HG02759 (cell line): ENCODE data around the gene DTNB.
"Not testable (repeated sequence)": the region's sequence is repeated elsewhere in the genome, so short reads cannot be mapped to it uniquely, and the experiment has no call there.

Experiments used
- ATAC-seq: cut with Tn5 transposase; IDR thresholded peaks from one replicate; pipeline ENCODE4 v1.9.1; 2021; ENCODE audit warnings: mild to moderate bottlenecking, moderate library complexity; ENCODE audit not compliant: unreplicated experiment

The DTNB gene

DNA sequence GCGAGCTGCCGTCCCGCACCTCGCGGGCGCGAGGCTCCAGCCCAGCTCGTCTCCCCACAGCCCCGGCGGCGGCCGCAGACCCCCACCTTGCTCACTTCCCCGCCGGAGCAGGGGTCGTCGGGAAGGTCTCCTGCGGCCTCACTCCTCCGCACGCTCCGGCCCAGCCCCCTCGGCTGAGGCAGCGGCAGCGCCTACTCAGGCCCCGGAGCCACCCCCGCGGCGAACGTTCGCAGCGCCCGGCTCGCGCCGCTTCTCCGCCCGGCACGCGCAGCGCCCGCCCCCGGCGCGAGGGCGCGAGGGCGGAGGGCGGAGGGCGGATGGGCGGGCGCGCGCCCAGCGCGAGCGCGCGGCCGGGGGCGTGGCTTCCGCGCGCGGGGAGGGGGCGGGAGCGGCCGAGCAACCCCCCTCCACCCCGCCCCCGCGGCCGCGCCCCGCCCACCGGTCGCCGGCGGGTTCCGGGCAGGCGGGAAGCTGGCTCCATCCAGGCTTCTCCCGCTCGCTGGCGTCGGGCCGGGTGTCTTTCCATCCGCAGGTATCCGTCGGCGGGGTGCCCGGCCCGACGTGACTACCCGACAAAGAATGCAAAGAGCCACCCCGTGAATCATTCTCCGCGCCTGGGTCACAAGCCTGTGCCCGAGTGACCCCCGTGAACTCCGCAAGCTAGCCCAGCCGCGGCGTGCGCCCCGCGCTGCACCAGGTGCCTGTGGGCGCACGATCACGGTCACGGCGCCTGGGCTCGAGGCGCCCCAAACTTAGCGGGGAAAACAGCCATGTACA is at the start of gene DTNB:
Gene DTNB (minus strand): TSS at position 278 of the 777 bp plus-strand sequence. CDS start 20,917 bp downstream, outside the sequence.
- ATAC-seq: peak; percentile 82

DNA sequence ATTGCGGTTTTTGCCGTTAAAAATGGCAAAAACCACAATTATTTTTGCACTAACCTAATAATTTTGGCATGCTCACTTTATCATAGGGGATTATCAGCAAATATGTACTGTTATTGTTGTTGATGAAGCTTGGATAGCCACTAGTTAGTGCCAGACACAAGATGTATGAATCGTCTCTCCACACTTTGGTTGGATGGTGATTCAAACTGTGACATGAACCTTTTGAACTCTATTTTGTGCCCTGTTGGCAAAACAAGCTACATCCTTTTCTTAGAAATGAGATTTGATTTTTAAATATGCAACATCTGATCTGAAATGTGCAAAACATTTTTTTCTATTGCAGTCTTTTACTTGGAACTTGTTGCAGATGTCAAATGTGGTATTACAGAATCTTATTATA is 48.8 kb upstream of the DTNB start:
- no peak for ATAC-seq

DNA sequence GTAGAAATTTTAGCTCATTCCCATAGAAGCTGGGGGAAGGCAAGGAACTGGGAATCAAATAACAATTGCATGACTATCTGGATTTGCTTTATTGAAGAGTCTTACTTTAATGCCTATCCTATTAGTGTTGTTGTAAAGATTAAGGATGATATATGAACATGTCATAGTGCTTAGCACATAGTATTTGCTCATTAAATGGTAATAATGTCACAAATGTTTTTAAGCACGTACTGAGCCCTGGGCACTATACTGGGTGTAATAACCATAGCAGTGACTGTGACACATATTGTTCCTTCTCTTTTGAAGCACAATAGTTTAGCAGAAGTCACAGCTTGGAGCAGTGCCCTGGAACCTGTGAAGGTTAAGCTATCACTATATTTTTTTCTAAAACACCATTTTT is 47.2 kb upstream of the DTNB start:
- ATAC-seq: no peak

DNA sequence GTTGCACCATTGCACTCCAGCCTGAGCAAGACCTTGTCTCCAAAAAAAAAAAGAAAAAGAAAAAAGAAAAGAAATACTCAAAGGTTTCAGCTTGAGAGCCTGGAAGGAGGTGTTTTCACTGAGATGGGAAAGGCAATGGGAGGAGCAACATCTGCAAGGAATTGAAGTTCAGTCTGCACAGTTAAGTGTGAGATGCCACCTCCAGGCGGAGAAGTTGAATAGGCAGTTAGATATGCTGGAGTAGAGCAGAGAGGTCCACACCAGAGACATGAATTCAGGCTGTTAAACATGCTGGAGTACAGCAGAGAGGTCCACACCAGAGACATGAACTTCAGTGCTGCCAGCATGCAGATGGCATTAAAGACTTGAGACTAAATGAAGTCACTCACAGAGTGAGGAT is 41.4 kb upstream of the DTNB start:
- no peak for ATAC-seq

DNA sequence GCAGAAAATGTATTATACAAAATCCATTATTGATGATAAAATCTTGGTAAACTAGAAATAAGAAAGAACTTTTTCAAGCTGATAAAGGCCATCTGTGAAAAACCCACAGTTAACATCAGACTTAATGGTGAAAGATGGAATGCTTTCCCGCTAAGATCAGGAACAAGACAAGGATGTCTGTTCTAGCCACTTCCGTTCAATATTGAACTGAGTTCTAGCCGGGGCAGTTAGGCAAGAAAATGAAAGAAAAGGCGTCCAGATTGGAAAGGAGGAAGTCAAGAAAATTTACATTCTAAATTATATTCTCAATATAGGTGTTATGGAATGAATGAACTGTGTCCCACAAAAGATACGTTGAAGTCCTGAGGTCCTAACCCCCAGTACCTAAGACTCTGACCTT is 39.1 kb upstream of the DTNB start:
- no peak for ATAC-seq

DNA sequence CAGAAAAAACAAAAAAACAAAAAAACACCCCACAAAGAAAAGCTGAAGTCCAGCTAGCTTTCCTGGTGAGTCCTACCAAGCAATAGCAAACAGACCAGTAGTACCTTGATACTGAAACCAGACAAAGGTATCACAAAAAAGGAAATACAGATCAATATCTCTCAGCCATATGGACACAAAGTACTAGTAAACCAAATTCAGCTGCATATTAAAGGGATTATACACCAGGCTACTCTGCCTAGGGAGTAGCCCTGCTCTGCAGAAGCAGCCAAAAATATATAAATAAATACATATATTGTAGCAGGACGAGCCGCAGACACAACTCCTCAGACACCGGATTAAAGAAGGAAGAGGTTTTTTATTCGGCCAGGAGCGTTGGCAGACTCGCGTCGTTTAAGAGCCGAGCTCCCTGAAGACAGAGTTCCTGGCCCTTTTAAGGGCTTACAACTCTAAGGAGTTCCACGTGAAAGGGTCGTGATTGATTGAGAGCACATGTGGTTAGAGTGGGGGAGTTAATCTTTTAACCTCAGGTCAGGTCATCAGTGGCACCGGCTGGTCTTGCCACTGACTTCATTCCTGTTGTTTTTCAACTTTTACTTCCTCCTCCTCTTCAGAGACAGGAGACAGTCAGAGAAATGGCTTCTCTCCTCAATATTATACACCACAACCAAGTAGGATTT is 38.4 kb upstream of the DTNB start:
- no peak for ATAC-seq

DNA sequence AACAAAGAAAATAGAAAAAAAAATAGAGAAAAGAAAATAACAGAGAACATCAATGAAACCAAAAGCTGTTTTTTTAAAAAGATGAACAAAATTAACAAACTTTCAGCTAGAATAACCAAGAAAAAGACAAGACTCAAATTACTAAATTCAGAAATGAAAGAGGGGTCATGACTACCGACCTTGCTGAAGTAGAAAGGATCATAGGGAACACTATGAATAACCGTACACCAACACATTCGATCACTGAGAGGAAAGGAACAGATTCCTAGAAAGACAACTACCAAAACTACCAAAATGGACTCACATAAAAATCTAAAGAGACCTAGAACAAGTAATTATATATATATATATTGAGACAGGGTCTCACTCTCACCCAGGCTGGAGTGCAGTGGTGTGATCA is 37.4 kb upstream of the DTNB start:
- ATAC-seq: no peak

DNA sequence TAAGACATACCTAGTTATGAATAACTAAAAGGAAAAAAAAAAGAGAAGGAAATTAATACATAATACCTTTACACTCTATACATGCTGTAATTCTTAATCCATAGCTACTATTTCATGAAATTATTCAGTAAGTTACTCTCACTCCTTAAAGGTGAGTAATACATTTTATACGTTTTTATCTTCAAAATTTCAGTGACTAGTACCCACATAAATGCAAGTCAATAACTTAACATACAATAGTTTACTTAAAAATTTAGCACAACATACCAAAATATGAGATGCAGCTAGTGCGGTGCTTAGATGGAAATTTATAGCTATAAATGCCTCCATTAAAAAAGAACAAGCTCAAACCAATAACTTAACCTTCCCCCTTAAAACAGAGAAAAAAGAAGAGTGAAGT is 36.0 kb upstream of the DTNB start:
- no peak for ATAC-seq

DNA sequence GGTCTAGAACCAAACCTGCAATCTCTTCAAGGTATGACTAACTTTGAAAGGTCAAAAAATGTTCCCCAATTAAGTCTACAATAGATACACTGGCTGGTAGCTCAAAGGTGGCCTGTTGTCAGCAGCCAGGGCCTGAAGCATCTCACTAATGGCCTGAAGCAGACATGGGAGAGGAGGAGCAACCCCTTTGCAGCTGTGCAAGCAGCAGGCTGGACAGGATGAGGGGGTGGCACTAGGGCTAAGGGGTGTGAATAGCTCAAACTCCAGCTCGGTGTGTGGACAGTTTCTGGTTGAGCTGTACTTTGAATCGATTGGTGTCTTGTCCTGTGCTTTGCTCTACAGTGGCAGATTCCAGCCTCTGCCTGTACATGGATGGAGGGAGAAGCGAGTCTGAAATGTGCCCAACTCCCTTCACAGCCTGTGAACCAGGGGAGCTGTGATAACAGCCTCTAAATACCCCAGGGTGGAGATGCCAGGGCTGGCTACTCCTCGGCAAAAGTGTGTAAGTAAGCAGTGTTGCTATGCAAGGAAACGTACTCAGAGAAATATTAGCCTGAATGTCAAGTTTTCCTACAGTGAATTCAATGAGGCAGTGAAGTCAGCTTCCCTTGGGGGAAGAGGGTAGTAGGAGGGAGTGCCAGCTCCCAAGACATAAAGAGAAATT is 34.7 kb upstream of the DTNB start:
- ATAC-seq: no peak

DNA sequence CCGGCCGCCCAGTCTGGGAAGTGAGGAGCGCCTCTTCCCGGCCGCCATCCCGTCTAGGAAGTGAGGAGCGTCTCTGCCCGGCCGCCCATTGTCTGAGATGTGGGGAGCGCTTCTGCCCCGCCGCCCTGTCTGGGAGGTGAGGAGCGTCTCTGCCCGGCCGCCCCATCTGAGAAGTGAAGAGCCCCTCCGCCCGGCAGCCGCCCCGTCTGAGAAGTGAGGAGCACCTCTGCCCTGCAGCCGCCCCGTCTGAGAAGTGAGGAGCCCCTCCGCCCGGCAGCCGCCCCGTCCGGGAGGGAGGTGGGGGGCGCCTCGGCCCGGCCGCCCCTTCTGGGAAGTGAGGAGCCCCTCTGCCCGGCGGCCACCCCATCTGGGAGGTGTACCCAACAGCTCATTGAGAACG is 32.2 kb upstream of the DTNB start:
- ATAC-seq: not testable (repeated sequence)

DNA sequence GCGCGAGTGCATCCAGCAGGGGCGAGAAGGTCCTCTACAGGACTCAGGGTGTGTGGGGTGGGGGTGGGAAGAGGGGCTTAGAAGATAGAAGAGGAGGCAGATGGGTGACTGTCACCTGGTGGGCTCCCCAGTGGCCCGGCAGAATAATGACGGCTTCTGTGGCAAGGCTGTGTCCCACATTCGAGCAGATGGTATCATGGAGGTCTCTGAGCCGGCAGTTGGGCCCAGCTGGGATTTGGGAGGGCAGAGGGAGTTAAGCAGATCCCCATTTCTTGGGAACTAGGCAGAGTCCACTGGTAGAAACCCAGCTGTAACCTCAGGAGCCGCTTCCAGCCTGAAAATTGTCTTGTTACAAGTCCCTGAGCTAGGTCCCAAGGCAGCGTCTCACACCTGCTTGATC is 28.4 kb upstream of the DTNB start:
- ATAC-seq: no peak

DNA sequence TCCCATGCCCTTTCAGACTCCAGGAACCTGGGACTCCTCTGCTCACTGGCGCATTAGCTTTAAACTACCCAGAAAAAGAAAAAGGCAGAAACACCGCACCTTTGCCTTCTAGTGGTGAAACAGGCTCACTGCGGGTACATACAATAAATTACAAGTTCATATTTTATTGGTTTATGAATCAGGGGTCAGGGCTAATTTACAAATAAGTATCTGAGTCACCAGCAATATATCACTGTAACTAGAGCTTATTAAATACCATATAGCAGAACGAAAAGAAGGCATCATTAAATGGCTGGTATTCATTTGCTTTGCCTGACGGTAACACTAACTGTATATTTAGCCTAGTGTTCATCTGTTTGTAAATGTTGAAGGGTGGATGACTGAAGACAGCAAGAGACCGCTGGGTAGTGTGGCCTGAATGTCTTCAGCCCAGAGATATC is 26.9 kb upstream of the DTNB start:
- ATAC-seq: no peak

DNA sequence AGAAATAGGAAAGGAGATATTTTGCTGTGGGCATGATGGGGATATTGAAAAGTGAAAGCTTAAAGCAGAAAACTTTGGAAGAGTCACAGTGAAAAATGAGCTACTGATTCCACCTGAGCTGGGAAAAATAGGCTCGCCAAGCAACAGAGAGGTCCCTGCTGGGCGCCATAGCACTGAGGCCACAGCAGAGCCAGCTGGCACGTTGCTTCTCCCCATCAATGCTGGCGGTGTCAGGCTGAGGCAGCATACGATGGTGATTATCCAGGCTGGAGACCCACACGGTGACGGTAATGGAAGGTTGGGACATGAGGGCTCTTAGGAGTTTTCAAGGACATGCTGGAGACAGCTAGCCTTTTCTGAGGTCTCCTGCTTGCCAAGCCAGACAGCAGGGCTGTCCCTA is 25.8 kb upstream of the DTNB start:
- no peak for ATAC-seq

DNA sequence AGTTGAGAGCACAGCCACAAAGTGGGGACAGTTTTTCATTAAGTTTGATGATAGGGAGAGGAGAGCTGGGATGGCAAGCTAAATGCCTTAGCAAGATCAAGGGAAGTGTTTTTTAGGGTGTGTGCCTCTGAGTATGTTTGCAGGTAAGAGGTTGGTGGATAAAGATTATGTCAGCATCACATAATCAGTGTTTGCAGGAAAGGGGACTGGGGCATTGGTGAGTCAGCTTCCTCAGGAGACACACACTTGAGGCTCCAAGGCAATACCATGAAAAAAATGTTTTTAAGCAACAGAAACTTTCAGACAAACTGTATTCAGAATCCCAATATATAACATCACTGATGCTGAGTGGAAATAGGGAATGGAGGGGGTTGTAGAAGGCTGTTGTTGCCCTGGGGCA is 25.4 kb upstream of the DTNB start:
- ATAC-seq: no peak

DNA sequence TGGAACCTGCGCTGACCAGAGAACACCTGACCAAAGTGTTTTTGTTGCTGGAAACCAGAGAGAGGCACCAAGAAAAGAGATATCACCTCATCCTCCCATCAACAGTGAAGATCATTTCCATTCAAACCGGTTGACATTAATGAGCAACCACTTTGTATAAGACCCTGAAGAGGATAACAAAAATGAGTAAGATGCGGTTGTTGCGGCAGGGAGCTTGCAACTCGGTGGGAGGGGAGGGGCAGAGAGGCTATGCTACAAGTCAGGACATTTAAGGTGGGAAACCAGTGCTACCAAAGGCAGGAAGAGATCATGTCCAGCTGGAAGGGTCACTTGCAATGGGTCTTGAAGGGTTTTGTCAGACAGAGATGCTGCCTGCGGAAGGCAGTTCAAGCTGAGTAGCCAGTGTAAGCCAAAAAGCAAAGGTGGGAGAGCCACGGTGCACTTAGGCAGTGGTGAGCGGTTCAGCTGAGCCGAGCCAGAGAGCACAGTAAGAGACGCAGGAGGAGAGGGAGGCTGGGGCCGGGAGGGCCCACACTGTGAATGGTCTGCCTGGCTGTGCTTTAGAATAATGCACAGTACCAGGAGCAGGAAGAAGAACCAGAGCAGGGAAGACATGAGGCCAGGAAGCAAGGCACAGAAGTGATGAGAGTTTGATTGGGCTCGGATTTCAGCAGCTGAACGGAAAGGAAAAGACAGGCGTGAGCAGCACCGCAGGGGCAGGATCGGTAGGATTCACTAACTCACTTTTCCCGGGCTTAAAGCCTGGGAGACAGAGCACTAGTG is 24.4 kb upstream of the DTNB start:
- no peak for ATAC-seq

DNA sequence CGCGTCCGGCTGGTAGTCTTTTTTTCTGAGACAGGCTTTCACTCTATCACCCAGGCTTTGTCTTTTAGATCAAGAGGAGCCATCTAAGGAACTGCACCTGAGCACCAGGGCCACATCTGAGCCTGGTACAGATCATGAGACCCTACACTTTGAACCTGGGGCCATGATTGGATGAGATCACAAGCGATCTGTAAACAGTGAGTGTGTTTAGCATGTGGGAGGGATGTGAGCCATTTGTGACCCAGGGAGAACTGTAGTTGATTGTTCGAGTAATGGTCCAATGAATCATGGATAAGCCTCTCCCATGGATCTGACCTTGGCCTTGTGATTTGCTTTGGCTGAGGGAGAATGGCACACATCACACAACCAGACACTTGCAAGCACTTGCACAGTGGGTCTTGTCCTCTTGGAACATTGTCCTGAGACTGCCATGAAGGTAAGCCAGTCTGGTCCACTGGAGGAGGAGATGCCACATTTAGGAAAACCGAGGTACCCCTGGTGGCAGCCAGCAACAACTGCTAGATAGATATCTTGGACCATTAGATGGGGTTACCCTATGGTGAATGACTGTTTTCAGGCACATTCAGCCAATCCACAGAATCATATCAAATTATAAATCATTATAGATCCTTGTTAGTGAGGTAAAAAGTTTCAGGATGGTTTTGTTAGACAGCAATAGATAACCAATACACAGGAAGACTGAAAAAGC is 19.5 kb upstream of the DTNB start:
- ATAC-seq: no peak

DNA sequence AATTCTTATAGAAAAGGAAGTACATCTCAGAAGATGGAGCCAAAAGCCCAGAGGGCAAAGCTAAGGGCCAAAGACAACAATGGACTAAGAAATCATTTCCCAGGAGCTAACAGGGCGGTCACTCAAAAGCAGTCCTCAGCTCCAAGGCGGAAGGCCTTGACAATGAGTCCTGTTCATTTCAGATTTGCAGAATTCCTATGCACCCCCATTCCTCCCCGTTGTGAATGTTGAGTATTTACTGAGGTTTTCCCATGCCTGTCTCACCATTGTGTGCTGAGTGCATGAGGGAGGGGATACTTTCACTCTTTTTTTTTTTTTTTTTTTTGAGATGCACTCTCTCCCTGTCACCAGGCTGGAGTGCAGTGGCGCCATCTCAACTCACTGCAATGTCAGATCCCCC is 18.8 kb upstream of the DTNB start:
- ATAC-seq: no peak

DNA sequence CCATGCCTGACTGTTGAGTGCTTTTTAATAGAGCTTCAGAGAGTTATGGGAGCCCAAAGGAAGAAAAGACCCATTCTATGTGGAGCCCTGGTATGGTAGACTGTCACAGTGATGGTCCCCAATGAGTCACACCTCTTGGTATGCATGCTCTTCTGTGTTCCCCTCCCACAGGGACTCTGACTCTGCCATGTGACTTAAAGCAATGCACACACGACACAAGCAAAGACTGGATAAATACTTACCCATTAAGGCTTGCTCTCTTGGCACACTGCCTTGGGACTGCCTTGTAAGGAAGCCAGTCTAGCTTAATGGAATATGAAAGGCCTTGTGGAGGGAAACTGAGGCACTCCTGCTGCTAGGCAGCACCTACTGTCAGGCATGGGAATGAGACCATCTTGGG is 16.7 kb upstream of the DTNB start:
- ATAC-seq: no peak

DNA sequence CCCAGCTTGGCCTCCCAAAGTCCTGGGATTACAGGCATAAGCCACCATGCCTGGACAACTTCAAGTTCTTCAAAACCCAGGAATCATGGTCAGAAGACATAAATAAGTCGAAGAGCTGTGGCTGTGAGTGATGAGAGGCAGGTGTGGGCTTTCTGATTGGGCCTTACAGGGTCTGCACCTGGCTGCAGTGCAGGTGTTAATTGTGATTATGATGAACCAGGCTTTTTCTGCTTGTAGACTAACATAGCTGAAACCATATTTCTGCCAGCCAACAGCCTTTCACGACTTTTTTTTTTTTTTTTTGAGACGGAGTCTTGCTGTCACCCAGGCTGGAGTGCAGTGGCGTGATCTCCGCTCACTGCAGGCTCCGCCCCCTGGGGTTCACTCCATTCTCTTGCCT is 14.9 kb upstream of the DTNB start:
- no peak for ATAC-seq

DNA sequence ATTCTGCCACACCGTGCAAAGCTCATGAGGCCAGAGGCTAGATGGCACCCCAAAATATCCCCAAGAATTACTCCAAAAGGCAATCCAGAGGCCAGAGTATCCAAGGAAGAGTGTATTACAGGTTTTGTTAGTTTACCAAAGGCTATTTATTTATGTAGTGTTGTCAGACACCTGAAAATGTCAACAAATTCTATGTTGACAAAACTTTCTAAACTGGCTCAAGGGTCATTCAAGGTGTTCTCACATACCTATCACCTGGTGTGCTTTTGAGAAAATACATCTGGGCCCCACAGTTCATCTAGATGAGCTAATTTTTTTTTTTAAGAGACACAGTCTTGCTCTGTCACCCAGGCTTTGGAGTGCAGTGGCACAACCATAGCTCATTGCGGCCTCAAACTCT is 12.4 kb upstream of the DTNB start:
- no peak for ATAC-seq
